Cardiac fibroblast (primary cell): ENCODE measurements around the gene PTGES2.

Experiments
- DNase-seq, 2 donors: peaks; one replicate each; pipeline versions ENCODE4 v3.0.0 to v3.0.0-alpha.2; 2010; ENCODE audit warnings: low read depth in 2 of 2
- H3K4me3 ChIP-seq, 2 donors: replicated peaks in 1 of 2; 1 replicate in 1 of 2; 2 replicates in 1 of 2; pipeline ENCODE4 v1.5.1; 2011; ENCODE audit warnings: low read depth in 2 of 2, low read length in 2 of 2, mild to moderate bottlenecking in 2 of 2, moderate library complexity in 1 of 2
- CTCF ChIP-seq: IDR thresholded peaks from one replicate; pipeline ENCODE4 v1.5.1; 2011; ENCODE audit warnings: low read depth, mild to moderate bottlenecking, low read length, inconsistent platforms

PTGES2 gene

GRCh38 chr9:128149001-128149701 is 21.6 kb upstream of the PTGES2 start, which contains the start of gene LCN2:
LCN2 (plus strand) TSS chr9:128149453; CDS start chr9:128149526, 73 bp downstream.
- peak in 1 of 2 donors; percentile 15 for DNase-seq
- no peak within 1 kb of the TSS for H3K4me3 ChIP-seq
- no peak for TF ChIP-seq CTCF

GRCh38 chr9:128148509-128149000 is 21.0 kb upstream of the PTGES2 start:
- TF ChIP-seq CTCF, result no peak
- no peak overlapping the region for H3K4me3 ChIP-seq
- no peak for DNase-seq

- no peak overlapping the region for H3K4me3 ChIP-seq
- DNase-seq, result no peak
- TF ChIP-seq CTCF, result no peak
Observed at GRCh38 chr9:128146591-128147120, 19.1 kb upstream of the PTGES2 start.

- H3K4me3 ChIP-seq, result no peak overlapping the region
- no peak for DNase-seq
- TF ChIP-seq CTCF, result no peak
Observed at GRCh38 chr9:128145951-128146351, 18.4 kb upstream of the PTGES2 start.

- DNase-seq, result no peak
- no peak overlapping the region for H3K4me3 ChIP-seq
- no peak for TF ChIP-seq CTCF
Observed at GRCh38 chr9:128145536-128145935, 18.0 kb upstream of the PTGES2 start.

- no peak overlapping the region for H3K4me3 ChIP-seq
- DNase-seq, result no peak
- no peak for TF ChIP-seq CTCF
Observed at GRCh38 chr9:128144239-128145181, 17.0 kb upstream of the PTGES2 start.
